CD4-positive, alpha-beta T cell treated with Interleukin-17A for 4 hours (primary cell): ENCODE data around the gene FAM110A.
"Not testable (repeated sequence)": the region's sequence is repeated elsewhere in the genome, so short reads cannot be mapped to it uniquely, and the experiment has no call there.

Source experiments
- DNase-seq: peaks from one replicate; pipeline ENCODE4 v3.0.0-alpha.2; 2020; ENCODE audit warnings: mixed read lengths

The FAM110A gene

DNA sequence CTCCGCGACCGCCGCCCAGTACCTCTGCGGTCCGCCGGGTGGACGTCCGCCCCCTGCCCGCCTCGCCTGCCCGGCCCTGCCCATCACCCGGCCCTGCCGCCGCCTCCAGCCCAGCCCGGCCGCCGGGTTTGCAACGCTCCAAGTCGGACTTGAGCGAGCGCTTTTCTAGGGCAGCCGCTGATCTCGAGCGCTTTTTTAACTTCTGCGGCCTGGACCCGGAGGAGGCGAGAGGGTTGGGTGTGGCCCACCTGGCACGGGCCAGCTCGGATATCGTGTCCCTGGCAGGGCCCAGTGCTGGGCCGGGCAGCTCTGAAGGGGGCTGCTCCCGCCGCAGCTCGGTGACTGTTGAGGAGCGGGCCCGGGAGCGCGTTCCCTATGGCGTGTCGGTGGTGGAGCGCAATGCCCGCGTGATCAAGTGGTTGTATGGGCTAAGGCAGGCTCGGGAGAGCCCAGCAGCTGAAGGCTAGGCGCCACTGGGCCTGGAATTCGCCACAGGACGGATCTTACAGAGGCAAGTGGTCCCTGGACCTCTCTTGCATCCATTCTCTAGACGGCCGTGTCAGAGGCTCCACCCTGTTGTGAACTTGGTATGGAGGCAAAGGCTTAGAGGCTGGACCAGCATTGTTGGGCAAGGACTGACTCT is 11.8 kb downstream of the FAM110A start:
- peak; percentile 29 for DNase-seq

DNA sequence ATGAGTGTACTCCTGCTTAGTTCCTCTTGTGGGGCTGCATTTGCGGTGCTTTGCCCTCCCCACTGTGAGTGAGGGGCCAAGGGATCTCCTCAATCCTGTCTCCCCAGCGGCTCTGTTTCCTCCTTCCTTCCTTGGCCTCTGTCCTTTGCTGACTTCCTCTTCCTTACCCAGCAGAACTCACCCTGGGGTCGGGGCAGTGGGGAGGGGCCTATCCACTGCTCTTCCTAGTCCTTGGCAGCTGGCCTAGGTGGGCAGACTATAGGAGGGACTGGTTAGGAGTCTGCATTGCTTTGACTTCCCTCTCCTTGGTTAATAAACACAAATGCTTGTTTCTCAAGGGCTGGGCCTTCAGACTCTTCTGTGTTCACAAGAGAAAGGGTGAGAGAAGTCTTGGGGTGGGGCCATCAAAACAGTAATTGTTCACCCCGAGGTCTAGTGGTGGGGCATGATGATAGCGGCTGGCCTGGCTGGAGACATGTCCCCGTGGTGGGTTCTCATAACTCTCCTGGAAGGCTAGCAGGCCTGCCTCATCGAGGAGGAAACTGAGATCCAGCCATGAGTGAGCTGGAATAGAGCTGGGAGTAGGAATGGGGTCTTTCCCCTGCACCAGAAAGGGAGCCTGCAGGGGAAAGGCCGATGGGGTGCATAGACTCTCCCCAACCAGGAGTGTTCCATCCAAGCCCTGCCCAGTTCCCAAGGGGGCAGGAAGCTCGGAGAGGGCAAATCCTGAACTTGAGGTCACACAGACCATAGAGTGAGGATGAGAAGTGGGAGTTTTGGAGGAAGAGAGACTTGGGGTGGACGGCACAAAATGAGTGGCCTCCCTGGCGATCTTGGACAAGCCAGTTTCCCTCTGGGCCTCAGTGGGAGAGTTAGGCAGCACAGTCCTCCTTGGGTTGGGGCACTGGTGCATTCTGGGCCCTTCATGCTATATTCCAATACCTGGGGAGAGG is 12.7 kb downstream of the FAM110A start:
- peak; percentile 35 for DNase-seq

GRCh38 chr20:846894-847278 is 13.4 kb downstream of the FAM110A start:
- peak; percentile 77 for DNase-seq

DNA sequence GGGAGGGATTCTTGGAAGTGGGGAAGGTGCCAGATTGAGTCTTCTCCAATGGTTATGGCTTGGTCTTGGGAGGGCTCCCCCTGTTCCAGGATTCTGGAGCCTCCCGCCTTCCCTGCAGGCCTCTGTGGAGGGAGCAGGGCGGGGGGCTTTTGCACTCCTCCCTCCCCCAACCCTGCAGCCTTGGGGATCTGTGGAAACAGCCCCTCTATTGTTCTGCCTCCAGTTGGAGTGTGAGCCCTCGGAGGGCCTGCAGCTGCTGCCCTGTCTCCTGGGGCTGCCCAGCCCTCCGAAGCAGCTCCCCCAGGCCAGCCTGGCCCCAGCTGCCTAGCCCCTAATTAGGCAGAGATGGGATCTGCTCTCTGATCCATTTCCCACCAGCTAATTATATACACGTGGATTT is 14.7 kb downstream of the FAM110A start:
- DNase-seq, result no peak

DNA sequence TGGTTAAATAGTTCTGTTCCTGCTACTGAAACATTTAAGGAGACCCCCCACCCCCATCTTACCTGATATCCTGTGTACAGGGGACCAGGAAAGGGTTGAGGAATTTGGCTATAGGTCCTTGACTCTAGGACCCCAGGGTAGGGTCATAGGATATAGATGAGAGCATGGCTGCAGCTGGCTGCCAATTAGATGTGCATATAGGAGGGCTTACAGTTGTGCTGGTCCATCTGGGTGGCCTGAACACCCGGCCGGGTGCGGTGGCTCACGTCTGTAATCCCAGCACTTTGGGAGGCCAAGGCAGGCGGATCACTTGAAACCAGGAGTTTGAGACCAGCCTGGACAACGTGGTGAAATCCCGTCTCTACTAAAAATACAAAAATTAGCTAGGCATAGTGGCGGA is 15.2 kb downstream of the FAM110A start:
- not testable (repeated sequence) for DNase-seq

- no peak for DNase-seq
Measured at GRCh38 chr20:853406-853996, 20.0 kb downstream of the FAM110A start.

DNA sequence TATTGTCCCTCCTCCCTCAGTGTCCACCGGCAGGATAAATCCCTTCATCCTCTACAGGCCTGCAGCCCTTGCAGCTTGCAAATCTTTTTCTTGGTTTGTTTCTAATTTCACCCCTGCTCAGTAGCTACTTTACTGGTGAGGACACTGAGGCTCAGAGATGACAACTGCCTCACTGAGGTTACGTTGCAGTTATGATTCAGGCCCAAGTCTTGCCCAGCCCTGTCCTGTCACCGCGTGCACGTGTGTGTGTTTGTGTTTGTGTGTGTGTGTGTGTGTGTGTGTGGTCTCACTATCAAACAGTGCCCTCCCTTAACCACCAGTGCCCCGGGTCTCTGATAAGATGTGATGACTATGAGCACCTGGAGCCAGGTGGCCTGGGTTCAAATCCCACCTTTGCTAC is 21.1 kb downstream of the FAM110A start:
- no peak for DNase-seq

DNA sequence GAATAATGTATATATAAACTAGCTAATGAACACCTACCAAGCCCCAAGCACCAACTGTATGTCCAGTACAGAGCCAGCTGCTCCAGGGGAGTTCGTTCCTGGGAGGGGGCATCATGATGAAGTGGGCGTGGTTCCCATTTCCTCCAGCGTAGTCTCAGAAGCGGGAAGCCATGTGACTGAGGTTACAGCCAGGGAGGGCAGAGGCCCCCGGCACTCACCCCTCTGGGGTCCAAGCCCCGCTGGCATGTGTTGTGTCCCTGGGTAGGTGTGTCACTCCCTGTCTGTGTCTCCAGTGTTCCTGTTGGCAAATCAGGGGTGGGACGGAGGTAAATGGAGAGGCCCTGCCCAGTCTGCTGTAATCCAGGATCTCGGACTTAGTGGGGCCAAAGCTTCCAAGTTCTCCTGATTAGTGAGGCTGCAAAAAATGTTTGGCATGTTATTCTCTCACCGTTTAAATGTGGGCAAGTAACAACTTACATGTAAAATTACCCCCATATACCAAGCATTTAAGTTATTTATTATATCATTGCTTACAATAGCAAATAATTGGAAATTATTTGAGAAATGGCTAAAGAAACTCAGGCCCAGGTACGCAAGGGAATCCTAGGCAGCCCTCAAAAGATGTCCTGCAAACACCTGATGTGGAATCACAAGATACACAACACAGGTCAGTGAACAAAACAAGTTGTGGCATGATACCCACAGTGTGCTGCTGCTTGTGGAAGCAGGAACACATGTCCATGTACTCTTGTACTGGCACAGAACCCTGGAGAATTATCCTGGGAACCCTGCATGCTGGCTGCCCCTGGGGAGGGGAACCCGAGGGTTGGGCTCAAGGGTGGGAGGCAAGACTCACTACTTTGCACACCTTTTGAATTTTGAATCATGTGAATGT is 22.2 kb downstream of the FAM110A start:
- DNase-seq, result peak; percentile 26

DNA sequence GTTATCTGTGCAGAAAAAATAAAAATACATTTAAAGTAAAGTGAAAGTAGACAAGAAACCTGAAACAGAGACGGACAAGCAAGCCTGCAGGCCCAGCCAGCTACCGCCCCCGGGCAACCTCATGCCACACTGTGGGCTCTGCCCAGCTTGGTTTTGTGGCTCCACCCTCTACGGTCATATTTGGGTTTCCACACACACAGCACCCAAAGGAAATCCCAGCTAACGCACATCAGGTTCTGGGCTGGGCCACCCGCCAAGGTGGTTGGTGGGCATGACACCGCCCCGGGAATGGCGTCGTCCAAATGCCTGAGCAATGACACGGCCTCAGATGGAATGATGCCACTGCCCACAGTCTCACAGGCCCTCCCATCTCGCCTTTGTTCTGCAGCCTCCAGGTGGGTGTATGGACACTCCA is 22.9 kb downstream of the FAM110A start:
- peak; percentile 61 for DNase-seq

DNA sequence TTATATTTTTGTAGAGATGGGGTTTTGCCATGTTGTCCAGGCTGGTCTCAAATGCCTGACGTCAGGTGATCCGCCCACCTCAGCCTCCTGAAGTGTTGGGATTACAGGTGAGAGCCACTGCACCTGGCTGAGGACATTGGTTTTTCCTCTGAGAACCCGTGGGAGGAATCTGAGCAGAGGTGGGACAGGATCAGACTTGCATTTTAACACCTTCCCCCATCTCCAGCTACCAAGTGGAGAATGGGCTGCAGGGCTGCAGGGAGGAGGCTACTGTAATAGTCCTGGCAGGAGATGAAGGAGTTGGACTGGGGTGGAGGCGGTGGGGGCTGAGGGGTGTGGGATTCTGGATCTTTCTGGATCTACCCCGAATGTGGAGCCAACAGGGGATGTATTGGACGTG is 24.5 kb downstream of the FAM110A start:
- DNase-seq, result no peak

- DNase-seq, result no peak
Measured at GRCh38 chr20:859751-860231, 26.3 kb downstream of the FAM110A start.

DNA sequence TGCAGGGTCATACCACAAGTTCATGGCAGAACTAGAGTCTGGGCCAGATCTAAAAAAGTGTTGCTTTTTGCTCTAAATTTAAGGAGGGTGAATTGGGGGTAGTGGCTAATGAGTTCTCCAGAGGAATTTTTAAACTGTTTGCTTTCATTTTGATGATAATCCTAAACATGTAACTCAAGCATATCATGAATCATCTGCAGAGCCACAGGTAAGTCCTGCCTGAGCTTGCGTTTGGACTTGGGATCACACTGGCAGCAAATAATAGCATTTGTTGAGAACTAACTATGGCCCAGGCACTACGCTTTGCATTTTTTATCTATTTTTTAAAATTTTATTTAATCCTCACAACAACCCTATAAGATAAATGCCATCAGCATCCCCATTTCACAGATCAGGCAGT is 27.4 kb downstream of the FAM110A start:
- DNase-seq, result no peak

GRCh38 chr20:865440-865839 is 31.9 kb downstream of the FAM110A start:
- no peak for DNase-seq

- no peak for DNase-seq
Measured at GRCh38 chr20:868279-868678, 34.8 kb downstream of the FAM110A start.

- DNase-seq, result no peak
Measured at GRCh38 chr20:869606-870005, 36.1 kb downstream of the FAM110A start.

- no peak for DNase-seq
Measured at GRCh38 chr20:870758-871157, 37.2 kb downstream of the FAM110A start.

DNA sequence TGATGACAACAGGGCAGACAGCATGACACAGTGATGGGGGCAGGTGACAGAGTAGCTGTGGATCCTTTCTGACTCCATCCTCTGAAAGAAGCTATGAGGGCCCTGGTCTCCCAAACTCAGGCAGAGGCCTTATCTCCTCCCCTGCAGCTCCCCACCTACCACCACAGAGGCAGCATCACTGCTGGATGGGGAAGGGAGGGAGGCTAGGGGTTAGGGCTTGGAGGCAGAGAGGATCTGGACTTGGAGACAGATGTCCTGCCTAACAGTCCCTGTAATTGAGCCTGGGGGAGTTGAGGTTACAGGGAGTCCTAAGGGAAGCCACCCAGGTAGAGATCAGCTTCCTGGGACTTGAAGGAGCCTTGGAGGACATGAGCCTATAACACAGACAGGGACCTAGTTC is 37.9 kb downstream of the FAM110A start:
- no peak for DNase-seq

DNA sequence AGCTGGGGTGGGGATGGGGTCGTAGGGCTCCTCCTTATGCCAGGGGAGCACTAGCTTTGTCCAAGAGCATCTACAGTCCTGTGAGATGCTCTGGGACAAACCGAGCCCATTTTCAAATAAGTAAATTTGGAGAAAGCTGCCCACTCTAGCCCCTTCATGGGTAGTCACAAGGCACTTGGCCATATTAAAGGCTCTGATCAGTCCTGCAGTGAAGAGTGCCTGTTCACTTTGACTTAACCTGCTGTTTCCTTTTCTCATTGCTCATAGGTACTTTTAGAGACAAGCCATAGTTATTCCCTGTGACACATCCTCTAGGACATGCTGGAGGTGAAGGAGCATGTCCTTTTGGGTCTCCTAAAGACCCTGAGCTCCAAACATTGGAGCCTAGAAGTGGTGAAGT is 38.4 kb downstream of the FAM110A start:
- no peak for DNase-seq

GRCh38 chr20:872855-873520 is 39.5 kb downstream of the FAM110A start:
- DNase-seq, result no peak

GRCh38 chr20:873875-874607 is 40.5 kb downstream of the FAM110A start:
- no peak for DNase-seq

DNA sequence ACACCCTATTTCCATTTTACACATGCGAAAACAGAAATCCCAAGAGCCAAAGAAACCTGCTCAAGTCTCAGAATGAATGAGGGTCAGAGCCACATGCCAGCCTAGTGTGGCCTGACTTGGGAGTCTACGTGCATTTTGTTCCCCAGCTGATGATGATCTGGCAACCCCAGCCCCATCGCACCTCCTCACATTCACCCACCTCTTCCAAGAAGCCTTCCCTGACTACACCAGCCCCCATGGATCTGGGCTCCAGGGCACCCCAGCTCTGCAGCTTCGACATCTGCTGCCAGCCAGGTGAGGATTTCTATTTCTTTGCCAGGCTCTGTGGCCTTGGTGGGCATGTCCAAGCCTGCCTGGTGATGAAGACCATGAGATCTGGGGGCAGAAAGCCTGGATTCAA is 41.6 kb downstream of the FAM110A start:
- no peak for DNase-seq
